Astrocyte (in vitro differentiated cells and primary cell): ENCODE results near the gene USP16. TPM values are rescaled to one million over a fixed set of nuclear protein-coding genes. Genes with fewer than 3 reads are reported as not detected.

Experiments used
- DNase-seq: peaks from one replicate; pipeline ENCODE4 v3.0.0-alpha.2; 2010; ENCODE audit warnings: low read depth
- FAIRE-seq: peaks from 2 replicates; lab custom pipeline; 2011; peaks lifted over from hg19 to GRCh38; lab: Jason Lieb, UNC
- H2AFZ ChIP-seq: 2 replicates; pipeline ENCODE4 v1.6.0; 2012; ENCODE audit warnings: low read depth, low read length, inconsistent platforms
- H3K27ac ChIP-seq: 2 replicates; pipeline ENCODE4 v1.5.1; 2011; ENCODE audit warnings: low read depth, low read length, inconsistent platforms
- H3K27me3 ChIP-seq: 2 replicates; pipeline ENCODE4 v1.6.0; 2011; ENCODE audit warnings: low read length, inconsistent platforms; ENCODE audit not compliant: insufficient read depth
- H3K36me3 ChIP-seq: 2 replicates; pipeline ENCODE4 v1.5.1; 2011; ENCODE audit warnings: low read length, inconsistent platforms; ENCODE audit not compliant: insufficient read depth
- H3K4me1 ChIP-seq: 2 replicates; pipeline ENCODE4 v1.5.1; 2011; ENCODE audit warnings: low read length, inconsistent platforms; ENCODE audit not compliant: insufficient read depth
- H3K4me2 ChIP-seq: 2 replicates; pipeline ENCODE4 v1.6.0; 2012; ENCODE audit warnings: low read length, inconsistent platforms
- H3K4me3 ChIP-seq: 2 replicates; pipeline ENCODE4 v1.5.1; 2011; ENCODE audit warnings: low read depth, mild to moderate bottlenecking, low read length, inconsistent platforms; ENCODE audit not compliant: insufficient read depth
- H3K79me2 ChIP-seq: 2 replicates; pipeline ENCODE4 v1.6.0; 2012; ENCODE audit warnings: mild to moderate bottlenecking, low read length, inconsistent platforms; ENCODE audit not compliant: insufficient read depth
- H3K9ac ChIP-seq: 2 replicates; pipeline ENCODE4 v1.6.0; 2012; ENCODE audit warnings: mild to moderate bottlenecking, low read length, inconsistent platforms
- H3K9me3 ChIP-seq: 2 replicates; pipeline ENCODE4 v1.5.1; 2012; ENCODE audit warnings: low read depth, mild to moderate bottlenecking, low read length, inconsistent platforms; ENCODE audit not compliant: insufficient read depth
- H4K20me1 ChIP-seq: 2 replicates; pipeline ENCODE4 v1.6.0; 2012; ENCODE audit warnings: low read length, inconsistent platforms; ENCODE audit not compliant: insufficient read depth
- H3K27ac Mint-ChIP-seq: one replicate; pipeline ENCODE4 v1.8.0; 2021; ENCODE audit warnings: mild to moderate bottlenecking, mixed read lengths; ENCODE audit not compliant: unreplicated experiment
- H3K27me3 Mint-ChIP-seq: one replicate; pipeline ENCODE4 v1.8.0; 2021; ENCODE audit warnings: low read depth, mixed read lengths; ENCODE audit not compliant: unreplicated experiment
- H3K36me3 Mint-ChIP-seq: one replicate; pipeline ENCODE4 v1.8.0; 2021; ENCODE audit warnings: low read depth, mixed read lengths; ENCODE audit not compliant: unreplicated experiment
- H3K4me1 Mint-ChIP-seq: one replicate; pipeline ENCODE4 v1.8.0; 2021; ENCODE audit warnings: low read depth, mixed read lengths; ENCODE audit not compliant: unreplicated experiment
- H3K4me3 Mint-ChIP-seq: one replicate; pipeline ENCODE4 v1.8.0; 2021; ENCODE audit warnings: mild to moderate bottlenecking, moderate library complexity, mixed read lengths; ENCODE audit not compliant: unreplicated experiment
- H3K9me3 Mint-ChIP-seq: one replicate; pipeline ENCODE4 v1.8.0; 2021; ENCODE audit warnings: mild to moderate bottlenecking, mixed read lengths; ENCODE audit not compliant: unreplicated experiment
- CTCF ChIP-seq: IDR thresholded peaks from 2 replicates; pipeline ENCODE4 v1.5.1; 2011; ENCODE audit warnings: low read depth, mild to moderate bottlenecking, inconsistent platforms, low read length, moderate library complexity; ENCODE audit not compliant: insufficient read depth
- EZH2 ChIP-seq: IDR thresholded peaks from 2 replicates; pipeline ENCODE4 v1.6.1; 2012; ENCODE audit warnings: mild to moderate bottlenecking, low read length, inconsistent platforms; ENCODE audit not compliant: insufficient read depth
- total RNA-seq: library from RNA; stranded (reverse); gene quantifications from 2 replicates; pipeline ENCODE4 v1.2.1, GENCODE V29; 2021

USP16 gene
- total RNA-seq, 1 donor from 2014 or later: 30.3 TPM

DNA sequence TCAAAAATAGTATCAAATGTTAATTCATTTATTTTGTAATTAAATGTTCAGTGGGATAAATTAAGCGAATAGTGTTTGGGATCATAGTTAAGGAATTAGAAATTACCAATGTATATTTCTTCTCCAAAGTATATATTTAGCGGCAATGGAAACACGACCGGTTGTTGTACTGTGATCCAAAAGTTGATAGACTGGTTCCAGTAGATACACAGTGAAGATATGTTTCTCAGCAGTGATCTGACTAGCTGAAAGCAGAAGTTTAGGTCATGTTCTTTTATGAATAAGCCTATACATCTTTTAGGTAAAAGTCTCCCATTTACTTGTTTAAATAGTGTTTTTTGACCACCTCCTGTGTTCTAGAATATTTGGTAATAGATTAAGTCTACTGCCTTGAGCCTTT lies 8.8 kb downstream of the USP16 start:
- peaks cover 23% of the 10 kb centered on the region for H3K79me2 ChIP-seq
- Mint-ChIP-seq H3K9me3 (no peaks in the 10 kb centered on the region), H3K27ac (no peak overlapping the region), H3K27me3 (no peaks in the 10 kb centered on the region), H3K36me3 (peaks cover 3% of the 10 kb centered on the region), H3K4me1 (no peaks in the 10 kb centered on the region), H3K4me3 (no peak overlapping the region)
- H3K27ac ChIP-seq: no peak overlapping the region
- H3K4me1 ChIP-seq: no peaks in the 10 kb centered on the region
- no peak overlapping the region for H3K9ac ChIP-seq
- H3K36me3 ChIP-seq: peaks cover 43% of the 10 kb centered on the region
- TF ChIP-seq CTCF: no peak
- TF ChIP-seq EZH2: no peak
- no peak for FAIRE-seq
- no peak overlapping the region for H3K4me2 ChIP-seq
- no peaks in the 10 kb centered on the region for H4K20me1 ChIP-seq
- no peak overlapping the region for H2AFZ ChIP-seq
- no peak for DNase-seq
- H3K9me3 ChIP-seq: no peaks in the 10 kb centered on the region
- H3K27me3 ChIP-seq: no peaks in the 10 kb centered on the region
- H3K4me3 ChIP-seq: no peak overlapping the region

DNA sequence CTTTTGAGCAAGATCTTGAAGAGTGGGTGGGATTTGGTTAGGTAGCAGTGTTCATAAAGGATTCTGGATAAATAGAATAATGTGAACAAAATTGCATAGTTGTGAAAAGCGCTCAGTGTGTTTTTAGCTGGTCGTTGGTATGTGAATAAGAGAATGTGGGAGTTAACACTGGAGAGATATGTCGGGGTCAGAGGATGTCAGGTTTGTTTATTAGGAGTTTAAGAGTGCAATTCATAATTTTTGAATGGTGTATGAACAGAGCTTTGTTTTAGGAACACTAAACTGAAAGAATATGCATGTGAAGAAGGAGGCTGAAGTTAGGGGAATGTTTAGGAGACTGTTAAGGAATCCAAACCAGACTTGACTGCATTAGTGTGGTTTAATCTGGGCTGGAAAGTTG lies 9.4 kb downstream of the USP16 start:
- Histone ChIP-seq H3K27ac (no peak overlapping the region), H3K79me2 (peaks cover 17% of the 10 kb centered on the region), H3K4me2 (no peak overlapping the region), H4K20me1 (no peaks in the 10 kb centered on the region), H3K9ac (no peak overlapping the region), H3K27me3 (no peaks in the 10 kb centered on the region), H3K9me3 (no peaks in the 10 kb centered on the region), H3K36me3 (peaks cover 45% of the 10 kb centered on the region), H3K4me1 (no peaks in the 10 kb centered on the region), H3K4me3 (no peak overlapping the region), H2AFZ (no peak overlapping the region)
- Mint-ChIP-seq H3K27ac (no peak overlapping the region), H3K9me3 (no peaks in the 10 kb centered on the region), H3K36me3 (peaks cover 3% of the 10 kb centered on the region), H3K4me3 (no peak overlapping the region), H3K27me3 (no peaks in the 10 kb centered on the region), H3K4me1 (no peaks in the 10 kb centered on the region)
- no peak for FAIRE-seq
- DNase-seq: no peak
- TF ChIP-seq CTCF (no peak), EZH2 (no peak)

GRCh38 chr21:29034678-29035077 lies 10.2 kb downstream of the USP16 start:
- Mint-ChIP-seq H3K27me3 (no peaks in the 10 kb centered on the region), H3K4me3 (no peak overlapping the region), H3K9me3 (no peaks in the 10 kb centered on the region), H3K36me3 (peaks cover 3% of the 10 kb centered on the region), H3K4me1 (no peaks in the 10 kb centered on the region), H3K27ac (peak overlapping the region; percentile 12)
- H3K27me3 ChIP-seq: no peaks in the 10 kb centered on the region
- H3K4me1 ChIP-seq: no peaks in the 10 kb centered on the region
- H3K27ac ChIP-seq: no peak overlapping the region
- H2AFZ ChIP-seq: no peak overlapping the region
- H3K36me3 ChIP-seq: peaks cover 50% of the 10 kb centered on the region
- FAIRE-seq: no peak
- no peak for DNase-seq
- H3K79me2 ChIP-seq: peaks cover 13% of the 10 kb centered on the region
- no peak overlapping the region for H3K4me2 ChIP-seq
- no peaks in the 10 kb centered on the region for H4K20me1 ChIP-seq
- H3K9me3 ChIP-seq: no peaks in the 10 kb centered on the region
- H3K9ac ChIP-seq: no peak overlapping the region
- no peak for TF ChIP-seq EZH2
- no peak for TF ChIP-seq CTCF
- H3K4me3 ChIP-seq: no peak overlapping the region
